IMR-90 (cell line): ENCODE data around the gene ADAMTS17. TPM values are rescaled to one million over a fixed set of nuclear protein-coding genes. Genes with fewer than 3 reads are reported as not detected.

Experiments used
- ATAC-seq: fragments of 200-7000 bp; cut with Tn5 transposase; 2 replicates; pipeline ENCODE4 v1.9.1; 2020; ENCODE audit warnings: low read depth, mild to moderate bottlenecking, moderate library complexity
- BruUV-seq: library from RNA; stranded (reverse); fragments of 400-500 nt; replicated peaks from 2 replicates; lab custom pipeline; 2021; lab: Mats Ljungman, UMichigan
- CTCF ChIA-PET: fragments of 300-600 bp; formaldehyde crosslinking; extraction: SDS; loops from one replicate; lab custom pipeline; 2021; ENCODE audit warnings: antibody characterized with exemption; lab: Yijun Ruan, JAX
- POLR2A ChIA-PET: fragments of 300-600 bp; sonication (Branson Sonifier 250); formaldehyde crosslinking; loops from one replicate; lab custom pipeline; 2022; ENCODE audit warnings: antibody characterized with exemption; ENCODE audit not compliant: unreplicated experiment; lab: Charles Lee
- DNase-seq: peaks from one replicate; pipeline ENCODE4 v3.0.0; 2013
- H2AFZ ChIP-seq: replicated peaks from 2 replicates; pipeline ENCODE3; 2013; ENCODE audit warnings: low read length, mild to moderate bottlenecking; ENCODE audit not compliant: poor library complexity
- H2AK5ac ChIP-seq: 2 replicates; pipeline ENCODE4 v1.6.1; 2013; ENCODE audit warnings: low read depth, low read length, inconsistent platforms
- H2AK9ac ChIP-seq: replicated peaks from 2 replicates; pipeline ENCODE3; 2013; ENCODE audit warnings: mild to moderate bottlenecking, low read depth, low read length, moderate library complexity; ENCODE audit not compliant: poor library complexity
- H2BK120ac ChIP-seq: 2 replicates; pipeline ENCODE4 v1.6.1; 2013; ENCODE audit warnings: low read depth, low read length, inconsistent platforms
- H2BK15ac ChIP-seq: 3 replicates; pipeline ENCODE4 v1.6.1; 2013; ENCODE audit warnings: low read depth, low read length, inconsistent platforms
- H2BK20ac ChIP-seq: 2 replicates; pipeline ENCODE4 v1.6.1; 2013; ENCODE audit warnings: low read depth, mild to moderate bottlenecking, inconsistent platforms, low read length, moderate library complexity
- H2BK5ac ChIP-seq: 2 replicates; pipeline ENCODE4 v1.6.1; 2013; ENCODE audit warnings: mild to moderate bottlenecking, low read depth, low read length, inconsistent platforms; ENCODE audit not compliant: poor library complexity, severe bottlenecking
- H3K14ac ChIP-seq: replicated peaks from 2 replicates; pipeline ENCODE4 v1.6.1; 2013; ENCODE audit warnings: low read depth, low read length, inconsistent platforms
- H3K18ac ChIP-seq: 2 replicates; pipeline ENCODE4 v1.6.1; 2013; ENCODE audit warnings: low read depth, low read length, control low read depth
- H3K23ac ChIP-seq: 2 replicates; pipeline ENCODE4 v1.6.1; 2013; ENCODE audit warnings: low read depth, low read length, inconsistent platforms
- H3K27ac ChIP-seq: 2 replicates; pipeline ENCODE4 v1.5.1; 2013; ENCODE audit warnings: mild to moderate bottlenecking, control low read depth, low read length; ENCODE audit not compliant: insufficient read depth
- H3K27me3 ChIP-seq: 2 replicates; pipeline ENCODE4 v1.6.1; 2013; ENCODE audit warnings: low read length; ENCODE audit not compliant: control insufficient read depth, insufficient read depth
- H3K36me3 ChIP-seq: 2 replicates; pipeline ENCODE4 v1.6.1; 2013; ENCODE audit warnings: low read length, mixed read lengths; ENCODE audit not compliant: control insufficient read depth, insufficient read depth
- H3K4ac ChIP-seq: 2 replicates; pipeline ENCODE4 v1.6.1; 2013; ENCODE audit warnings: low read depth, low read length, inconsistent platforms
- H3K4me1 ChIP-seq: 2 replicates; pipeline ENCODE4 v1.6.1; 2013; ENCODE audit warnings: low read length, mixed read lengths; ENCODE audit not compliant: control insufficient read depth, insufficient read depth
- H3K4me2 ChIP-seq: 2 replicates; pipeline ENCODE4 v1.6.1; 2013; ENCODE audit warnings: low read depth, mild to moderate bottlenecking, control low read depth, low read length, moderate library complexity
- H3K4me3 ChIP-seq: 2 replicates; pipeline ENCODE4 v1.5.1; 2013; ENCODE audit warnings: low read depth, mild to moderate bottlenecking, control low read depth, low read length, moderate library complexity; ENCODE audit not compliant: insufficient read depth
- H3K56ac ChIP-seq: 2 replicates; pipeline ENCODE4 v1.6.1; 2013; ENCODE audit warnings: low read length, inconsistent platforms; ENCODE audit not compliant: insufficient read depth; ENCODE audit errors: extremely low read depth
- H3K79me1 ChIP-seq, 2 experiments: 2 replicates each; pipeline ENCODE4 v1.6.1; 2013; ENCODE audit warnings: low read length in 2 of 2, inconsistent platforms in 1 of 2, low read depth in 1 of 2
- H3K9ac ChIP-seq: 2 replicates; pipeline ENCODE4 v1.6.1; 2013; ENCODE audit warnings: low read depth, low read length, control low read depth
- H3K9me1 ChIP-seq: 2 replicates; pipeline ENCODE4 v1.6.1; 2013; ENCODE audit warnings: low read length, inconsistent platforms; ENCODE audit not compliant: insufficient read depth
- H3K9me3 ChIP-seq: 2 replicates; pipeline ENCODE4 v1.6.1; 2013; ENCODE audit warnings: low read length; ENCODE audit not compliant: control insufficient read depth, insufficient read depth
- H4K20me1 ChIP-seq: 2 replicates; pipeline ENCODE4 v1.6.1; 2013; ENCODE audit warnings: low read length, inconsistent platforms; ENCODE audit not compliant: insufficient read depth
- H4K5ac ChIP-seq: 2 replicates; pipeline ENCODE4 v1.6.1; 2013; ENCODE audit warnings: mild to moderate bottlenecking, low read depth, low read length, control low read depth
- H4K8ac ChIP-seq, 2 experiments: 2 replicates each; pipeline ENCODE4 v1.6.1; 2013; ENCODE audit warnings: low read depth in 2 of 2, low read length in 2 of 2, control low read depth in 1 of 2, inconsistent platforms in 1 of 2
- H4K91ac ChIP-seq: 2 replicates; pipeline ENCODE4 v1.6.1; 2013; ENCODE audit warnings: low read depth, low read length, inconsistent platforms; ENCODE audit not compliant: insufficient read depth
- BHLHE40 ChIP-seq: fragments of 150-350 bp; IDR thresholded peaks from 2 replicates; pipeline ENCODE4 v1.6.1; 2016; ENCODE audit warnings: mild to moderate bottlenecking, low read depth, low read length
- CEBPB ChIP-seq: IDR thresholded peaks from 2 replicates; pipeline ENCODE4 v1.6.1; 2012; ENCODE audit warnings: low read depth, low read length, improper control_type of control experiment
- CHD1 ChIP-seq: IDR thresholded peaks from 2 replicates; pipeline ENCODE4 v1.6.1; 2012; ENCODE audit warnings: low read depth, low read length, improper control_type of control experiment
- FOS ChIP-seq: fragments of 150-350 bp; IDR thresholded peaks from 2 replicates; pipeline ENCODE4 v1.6.1; 2016; ENCODE audit warnings: low read depth, low read length
- MAFK ChIP-seq: IDR thresholded peaks from 2 replicates; pipeline ENCODE4 v1.6.1; 2012; ENCODE audit warnings: low read depth, low read length, improper control_type of control experiment
- MAZ ChIP-seq: IDR thresholded peaks from 2 replicates; pipeline ENCODE4 v1.6.1; 2012; ENCODE audit warnings: low read depth, mild to moderate bottlenecking, low read length, improper control_type of control experiment, moderate library complexity, borderline replicate concordance
- MXI1 ChIP-seq: IDR thresholded peaks from 2 replicates; pipeline ENCODE4 v1.6.1; 2012; ENCODE audit warnings: low read depth, mild to moderate bottlenecking, low read length, moderate library complexity, borderline replicate concordance
- NFE2L2 ChIP-seq: fragments of 150-350 bp; IDR thresholded peaks from 2 replicates; pipeline ENCODE4 v1.6.1; 2016; ENCODE audit warnings: low read depth, mild to moderate bottlenecking, low read length
- POLR2A ChIP-seq: IDR thresholded peaks from 2 replicates; pipeline ENCODE4 v1.6.1; 2012; ENCODE audit warnings: mild to moderate bottlenecking, low read depth, low read length
- RAD21 ChIP-seq: IDR thresholded peaks from 2 replicates; pipeline ENCODE4 v1.6.1; 2012; ENCODE audit warnings: low read length, improper control_type of control experiment
- RCOR1 ChIP-seq: IDR thresholded peaks from 2 replicates; pipeline ENCODE4 v1.6.1; 2012; ENCODE audit warnings: mild to moderate bottlenecking, low read length, improper control_type of control experiment; ENCODE audit not compliant: insufficient replicate concordance
- RFX5 ChIP-seq: IDR thresholded peaks from 2 replicates; pipeline ENCODE4 v1.8.0; 2012; ENCODE audit warnings: low read depth, mild to moderate bottlenecking, low read length, moderate library complexity
- SMC3 ChIP-seq: fragments of 150-350 bp; IDR thresholded peaks from 2 replicates; pipeline ENCODE4 v1.6.1; 2016; ENCODE audit warnings: low read depth, mild to moderate bottlenecking, antibody characterized with exemption, low read length, moderate library complexity
- WGBS, 2 experiments: methylation state at CpG; one replicate each; pipeline versions ENCODE4 v1.1.5 to v1.1.7; 2013; ENCODE audit warnings: missing lambda C conversion rate in 2 of 2; ENCODE audit not compliant: insufficient read length in 1 of 2; ENCODE audit errors: extremely low coverage in 2 of 2; 5-methylcytosine and 5-hydroxymethylcytosine counted together
- dilution Hi-C: fragments of 300-500 bp; cut with HindIII; formaldehyde crosslinking; loops from one replicate; pipeline ENCODE4 v1.14.3; 2018; ENCODE audit warnings: low sequenced_read_pairs; ENCODE audit not compliant: unreplicated experiment
- in situ Hi-C: fragments of 300-500 bp; cut with MboI; formaldehyde crosslinking; loops from 3 replicates; pipeline ENCODE4 v1.14.3; 2019; ENCODE audit warnings: low sequenced_read_pairs, inconsistent platforms, mixed read lengths
- intact Hi-C: fragments of 100-400 bp; cut with micrococcal nuclease; formaldehyde crosslinking; loops from 2 replicates; pipeline ENCODE4 v1.10.0; 2022
- polyA plus RNA-seq, 3 experiments: library from polyadenylated mRNA; depleted of rRNA; stranded (reverse); fragments of >200 nt; gene quantifications; 2 replicates each; pipeline ENCODE4 v1.2.3, GENCODE V29; 2012; ENCODE audit warnings: low replicate concordance in 1 of 3
- total RNA-seq: library from RNA; depleted of rRNA; stranded (reverse); fragments of >200 nt; gene quantifications from 2 replicates; pipeline ENCODE4 v1.2.3, GENCODE V29; 2012
- TF ChIP-seq, protein P1 (sequence below): conservative IDR thresholded peaks from 2 replicates; pipeline ENCODE4 v1.5.1; 2012; ENCODE audit warnings: mild to moderate bottlenecking, low read depth, low read length, improper control_type of control experiment
- TF ChIP-seq, protein P2 (sequence below): fragments of 150-350 bp; IDR thresholded peaks from 2 replicates; pipeline ENCODE4 v1.6.1; 2017; ENCODE audit warnings: mild to moderate bottlenecking, antibody characterized with exemption, low read length, low read depth
- TF ChIP-seq, protein P3 (sequence below): fragments of 150-350 bp; IDR thresholded peaks from 2 replicates; pipeline ENCODE4 v1.6.1; 2016; ENCODE audit warnings: low read depth, mild to moderate bottlenecking, low read length, moderate library complexity, borderline replicate concordance

Gene ADAMTS17
- total and polyA plus RNA-seq, 2 of the 4 experiments (the other 2 are of a cell fraction) = 0.03 TPM; not detected in 1

DNA sequence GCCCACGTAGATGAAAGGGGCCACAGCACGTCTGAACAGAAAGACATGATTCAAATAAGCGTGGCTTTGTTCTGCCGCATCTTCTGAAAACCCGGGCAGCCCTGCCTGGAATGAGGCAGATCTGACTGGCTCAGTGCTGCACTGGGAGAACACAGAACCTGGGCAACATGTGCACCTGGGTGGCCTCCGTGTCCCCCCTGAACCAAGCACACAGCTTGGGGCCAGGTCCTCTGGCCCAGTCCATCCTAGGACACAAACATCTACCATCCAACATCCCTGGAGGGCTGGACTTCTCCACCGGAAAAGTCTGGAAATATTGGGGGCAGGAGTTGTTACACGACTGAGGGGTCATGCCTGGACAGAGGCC, 119.4 kb downstream of the ADAMTS17 start:
- Histone ChIP-seq H4K8ac (no peak overlapping the region), H3K23ac (no peak overlapping the region), H3K56ac (no peak overlapping the region), H3K79me1 (no peaks in the 10 kb centered on the region), H4K20me1 (no peaks in the 10 kb centered on the region), H2AK9ac (no peak overlapping the region), H2BK5ac (no peak overlapping the region), H3K9me1 (no peaks in the 10 kb centered on the region), H3K18ac (no peak overlapping the region), H3K4me2 (no peak overlapping the region), H3K27me3 (no peaks in the 10 kb centered on the region), H2BK120ac (no peak overlapping the region), H3K36me3 (no peaks in the 10 kb centered on the region), H3K27ac (no peak overlapping the region), H3K4me3 (no peak overlapping the region), H3K4me1 (no peaks in the 10 kb centered on the region), H4K91ac (no peak overlapping the region), H3K4ac (no peak overlapping the region), H3K9ac (no peak overlapping the region), H3K9me3 (peaks cover 36% of the 10 kb centered on the region), H2BK15ac (no peak overlapping the region), H2AK5ac (no peak overlapping the region), H2BK20ac (no peak overlapping the region), H4K5ac (no peak overlapping the region), H2AFZ (no peak overlapping the region), H3K14ac (no peak overlapping the region)
- ChIA-PET CTCF (no interaction called here), POLR2A (no interaction called here)
- in situ Hi-C loops = no loop called here
- intact Hi-C loops = no loop called here
- no TSS peak for BruUV-seq
- no peak for DNase-seq
- ATAC-seq = no peak
- dilution Hi-C loops = no loop called here
- WGBS, 2 experiments = 74% methylated on average over 5 of the region's 8 CpGs; no CpG with 5 or more reads in 1 of the 2 experiments
- TF ChIP-seq CEBPB (no peak), RCOR1 (no peak), MAZ (no peak), FOS (no peak), MXI1 (no peak), MAFK (no peak), CHD1 (no peak), BHLHE40 (no peak), NFE2L2 (no peak), SMC3 (no peak), RAD21 (no peak), POLR2A (no peak), RFX5 (no peak)
- TF ChIP-seq, protein P1, sequence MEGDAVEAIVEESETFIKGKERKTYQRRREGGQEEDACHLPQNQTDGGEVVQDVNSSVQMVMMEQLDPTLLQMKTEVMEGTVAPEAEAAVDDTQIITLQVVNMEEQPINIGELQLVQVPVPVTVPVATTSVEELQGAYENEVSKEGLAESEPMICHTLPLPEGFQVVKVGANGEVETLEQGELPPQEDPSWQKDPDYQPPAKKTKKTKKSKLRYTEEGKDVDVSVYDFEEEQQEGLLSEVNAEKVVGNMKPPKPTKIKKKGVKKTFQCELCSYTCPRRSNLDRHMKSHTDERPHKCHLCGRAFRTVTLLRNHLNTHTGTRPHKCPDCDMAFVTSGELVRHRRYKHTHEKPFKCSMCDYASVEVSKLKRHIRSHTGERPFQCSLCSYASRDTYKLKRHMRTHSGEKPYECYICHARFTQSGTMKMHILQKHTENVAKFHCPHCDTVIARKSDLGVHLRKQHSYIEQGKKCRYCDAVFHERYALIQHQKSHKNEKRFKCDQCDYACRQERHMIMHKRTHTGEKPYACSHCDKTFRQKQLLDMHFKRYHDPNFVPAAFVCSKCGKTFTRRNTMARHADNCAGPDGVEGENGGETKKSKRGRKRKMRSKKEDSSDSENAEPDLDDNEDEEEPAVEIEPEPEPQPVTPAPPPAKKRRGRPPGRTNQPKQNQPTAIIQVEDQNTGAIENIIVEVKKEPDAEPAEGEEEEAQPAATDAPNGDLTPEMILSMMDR = no peak
- TF ChIP-seq, protein P2, sequence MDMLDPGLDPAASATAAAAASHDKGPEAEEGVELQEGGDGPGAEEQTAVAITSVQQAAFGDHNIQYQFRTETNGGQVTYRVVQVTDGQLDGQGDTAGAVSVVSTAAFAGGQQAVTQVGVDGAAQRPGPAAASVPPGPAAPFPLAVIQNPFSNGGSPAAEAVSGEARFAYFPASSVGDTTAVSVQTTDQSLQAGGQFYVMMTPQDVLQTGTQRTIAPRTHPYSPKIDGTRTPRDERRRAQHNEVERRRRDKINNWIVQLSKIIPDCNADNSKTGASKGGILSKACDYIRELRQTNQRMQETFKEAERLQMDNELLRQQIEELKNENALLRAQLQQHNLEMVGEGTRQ = no peak
- TF ChIP-seq, protein P3, sequence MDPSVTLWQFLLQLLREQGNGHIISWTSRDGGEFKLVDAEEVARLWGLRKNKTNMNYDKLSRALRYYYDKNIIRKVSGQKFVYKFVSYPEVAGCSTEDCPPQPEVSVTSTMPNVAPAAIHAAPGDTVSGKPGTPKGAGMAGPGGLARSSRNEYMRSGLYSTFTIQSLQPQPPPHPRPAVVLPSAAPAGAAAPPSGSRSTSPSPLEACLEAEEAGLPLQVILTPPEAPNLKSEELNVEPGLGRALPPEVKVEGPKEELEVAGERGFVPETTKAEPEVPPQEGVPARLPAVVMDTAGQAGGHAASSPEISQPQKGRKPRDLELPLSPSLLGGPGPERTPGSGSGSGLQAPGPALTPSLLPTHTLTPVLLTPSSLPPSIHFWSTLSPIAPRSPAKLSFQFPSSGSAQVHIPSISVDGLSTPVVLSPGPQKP = no peak
